ENCODE data around the gene TRABD2B.

Gene TRABD2B

DNA sequence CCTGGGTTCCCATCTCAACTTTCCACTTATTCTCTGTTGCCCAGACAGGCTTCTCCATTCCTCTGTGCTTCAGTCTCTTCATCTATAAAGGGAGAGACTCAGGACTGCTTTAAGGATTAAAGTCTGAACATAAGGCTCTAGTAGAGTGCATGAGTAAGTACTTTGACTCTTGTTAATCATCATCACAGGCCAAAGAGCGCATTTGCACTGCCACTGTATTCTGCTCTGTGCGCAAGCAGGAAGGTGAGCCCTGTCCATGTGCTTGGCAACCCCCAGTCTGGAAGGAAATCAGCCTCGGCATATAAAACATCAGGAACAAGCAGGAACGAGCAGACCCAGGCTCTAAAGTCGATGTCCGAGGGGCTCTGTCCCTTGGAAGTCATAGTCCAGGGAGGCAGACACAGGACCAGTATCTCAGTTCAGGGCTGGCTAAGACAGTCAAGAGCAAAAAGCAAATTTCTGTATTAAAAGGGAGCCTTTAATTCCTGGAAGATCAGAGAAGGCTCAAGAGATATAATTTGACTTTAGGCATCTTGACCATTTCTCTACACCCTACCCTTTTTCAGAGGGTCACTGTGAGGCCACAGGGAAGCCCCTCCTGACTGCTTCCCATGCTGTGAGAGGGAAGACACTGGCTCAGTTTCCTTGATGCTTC lies 131.2 kb downstream of the TRABD2B start:
- no peak for DNase-seq (ENCODE audit: low read depth)
- TF ChIP-seq, protein P1, sequence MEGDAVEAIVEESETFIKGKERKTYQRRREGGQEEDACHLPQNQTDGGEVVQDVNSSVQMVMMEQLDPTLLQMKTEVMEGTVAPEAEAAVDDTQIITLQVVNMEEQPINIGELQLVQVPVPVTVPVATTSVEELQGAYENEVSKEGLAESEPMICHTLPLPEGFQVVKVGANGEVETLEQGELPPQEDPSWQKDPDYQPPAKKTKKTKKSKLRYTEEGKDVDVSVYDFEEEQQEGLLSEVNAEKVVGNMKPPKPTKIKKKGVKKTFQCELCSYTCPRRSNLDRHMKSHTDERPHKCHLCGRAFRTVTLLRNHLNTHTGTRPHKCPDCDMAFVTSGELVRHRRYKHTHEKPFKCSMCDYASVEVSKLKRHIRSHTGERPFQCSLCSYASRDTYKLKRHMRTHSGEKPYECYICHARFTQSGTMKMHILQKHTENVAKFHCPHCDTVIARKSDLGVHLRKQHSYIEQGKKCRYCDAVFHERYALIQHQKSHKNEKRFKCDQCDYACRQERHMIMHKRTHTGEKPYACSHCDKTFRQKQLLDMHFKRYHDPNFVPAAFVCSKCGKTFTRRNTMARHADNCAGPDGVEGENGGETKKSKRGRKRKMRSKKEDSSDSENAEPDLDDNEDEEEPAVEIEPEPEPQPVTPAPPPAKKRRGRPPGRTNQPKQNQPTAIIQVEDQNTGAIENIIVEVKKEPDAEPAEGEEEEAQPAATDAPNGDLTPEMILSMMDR (conservative IDR thresholded peaks at IDR 0.05; ENCODE audit: control insufficient read depth, insufficient read depth, low read depth, low read length) = no peak

DNA sequence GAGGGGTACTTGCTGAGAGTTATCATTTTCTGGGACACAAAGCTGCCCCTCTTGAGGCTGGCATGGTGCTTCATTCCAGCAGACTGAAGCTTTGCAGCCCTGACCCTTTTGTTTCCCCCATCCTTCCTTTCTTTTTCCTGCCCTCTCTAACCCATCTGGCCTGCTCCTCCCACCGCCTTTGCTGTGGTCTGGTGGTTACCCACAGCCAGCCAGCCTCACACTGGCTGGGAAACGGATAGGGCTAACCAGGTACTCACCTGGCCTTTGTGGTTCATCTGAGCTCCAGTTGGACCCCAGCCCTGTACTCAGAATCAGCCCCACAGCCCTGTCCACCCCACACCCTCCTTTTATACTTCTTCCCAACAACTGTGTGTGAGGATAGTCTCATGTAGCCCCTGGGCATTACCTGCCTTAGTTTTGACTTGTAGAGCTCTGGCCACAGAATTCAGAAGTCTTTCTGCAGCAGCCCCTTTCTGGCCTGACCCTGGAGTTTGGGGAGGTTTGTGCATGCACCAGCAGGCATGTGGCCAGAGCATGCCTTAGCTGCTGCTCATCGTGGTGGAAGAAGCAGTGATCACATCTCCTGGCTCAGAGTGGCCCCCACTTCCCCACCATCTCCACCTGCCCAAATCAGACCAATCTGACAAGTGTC lies 138.0 kb downstream of the TRABD2B start:
- no peak for DNase-seq (ENCODE audit: low read depth)
- H3K4me3 ChIP-seq (ENCODE audit: control insufficient read depth, low read depth, low read length) = no peak overlapping the region
- TF ChIP-seq, protein P1 (conservative IDR thresholded peaks at IDR 0.05; ENCODE audit: control insufficient read depth, insufficient read depth, low read depth, low read length) = no peak

More for the DNA sequence above, 131.2 kb downstream of the TRABD2B start:
- H3K4me3 ChIP-seq (ENCODE audit: control insufficient read depth, low read depth, low read length) = no peak overlapping the region

DNA sequence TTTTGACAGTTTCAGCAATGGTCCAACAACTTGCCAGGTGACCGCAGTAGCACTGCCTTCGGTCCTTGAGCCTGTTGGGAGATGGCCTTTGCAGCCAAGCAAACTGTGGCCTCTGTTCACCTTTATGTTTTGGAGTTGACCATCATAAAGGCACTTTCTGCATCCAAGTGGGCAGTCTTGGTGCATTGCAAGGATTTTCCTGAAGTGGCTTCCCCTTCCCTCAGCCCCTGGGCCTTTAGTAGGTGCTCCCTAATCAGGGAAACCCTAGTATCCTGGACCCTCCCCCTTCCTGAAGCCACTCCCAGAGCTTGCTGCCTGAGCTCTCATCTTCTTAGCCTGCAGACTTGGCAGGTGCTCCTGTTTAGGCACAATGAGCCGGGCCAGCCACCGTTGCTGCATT lies 140.2 kb downstream of the TRABD2B start:
- H3K4me3 ChIP-seq (ENCODE audit: control insufficient read depth, low read depth, low read length) = no peak overlapping the region
- no peak for DNase-seq (ENCODE audit: low read depth)
- TF ChIP-seq, protein P1 (conservative IDR thresholded peaks at IDR 0.05; ENCODE audit: control insufficient read depth, insufficient read depth, low read depth, low read length) = no peak

DNA sequence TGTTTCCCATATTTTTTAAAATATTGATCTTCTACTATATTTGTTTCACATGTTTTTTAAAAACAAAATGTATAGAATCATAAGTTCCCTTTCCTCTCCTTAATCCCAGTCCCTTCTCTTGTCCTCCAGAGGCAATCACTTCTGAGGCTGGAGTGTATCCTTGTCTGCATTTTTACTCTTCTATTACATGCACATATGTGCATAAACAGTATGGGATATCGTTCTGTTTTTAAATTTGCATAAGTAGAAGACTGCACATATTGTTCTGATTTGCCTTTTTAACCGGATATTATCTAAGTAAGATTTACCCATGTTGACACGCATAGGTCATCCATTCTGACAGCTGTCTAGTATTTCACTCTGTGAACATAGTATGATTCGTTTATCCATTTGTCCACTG lies 142.0 kb downstream of the TRABD2B start:
- DNase-seq (ENCODE audit: low read depth) = no peak
- TF ChIP-seq, protein P1 (conservative IDR thresholded peaks at IDR 0.05; ENCODE audit: control insufficient read depth, insufficient read depth, low read depth, low read length) = no peak
- H3K4me3 ChIP-seq (ENCODE audit: control insufficient read depth, low read depth, low read length) = no peak overlapping the region

DNA sequence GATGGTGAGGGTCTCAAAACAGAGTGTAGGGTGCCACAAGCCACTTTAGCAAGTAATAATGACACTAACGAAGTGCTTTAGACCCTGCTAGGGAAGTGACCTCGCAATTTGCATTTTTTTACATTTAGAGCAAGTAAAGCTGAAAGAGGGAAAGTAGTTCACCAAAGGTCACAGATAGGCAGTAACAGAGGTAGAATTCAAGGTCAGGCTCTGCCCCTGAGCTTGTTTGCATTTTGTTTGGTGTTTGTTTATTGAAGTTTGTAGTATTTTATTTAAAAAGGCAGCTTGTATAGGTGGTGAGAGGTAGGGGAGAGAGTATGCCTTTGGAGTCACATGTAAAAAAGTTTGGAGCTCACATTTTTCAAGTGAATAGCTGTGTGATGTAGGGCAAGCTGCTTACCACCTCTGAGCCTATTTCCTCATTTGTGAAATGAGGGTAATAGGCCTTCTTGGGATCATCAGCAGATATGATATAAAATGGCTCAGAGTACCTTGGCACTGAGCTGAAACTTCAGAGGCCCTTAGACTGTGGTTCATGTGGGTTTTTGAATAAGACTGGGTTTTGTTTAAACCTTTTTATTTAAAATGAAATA lies 142.5 kb downstream of the TRABD2B start:
- TF ChIP-seq, protein P1 (conservative IDR thresholded peaks at IDR 0.05; ENCODE audit: control insufficient read depth, insufficient read depth, low read depth, low read length) = no peak
- no peak for DNase-seq (ENCODE audit: low read depth)
- H3K4me3 ChIP-seq (ENCODE audit: control insufficient read depth, low read depth, low read length) = no peak overlapping the region

DNA sequence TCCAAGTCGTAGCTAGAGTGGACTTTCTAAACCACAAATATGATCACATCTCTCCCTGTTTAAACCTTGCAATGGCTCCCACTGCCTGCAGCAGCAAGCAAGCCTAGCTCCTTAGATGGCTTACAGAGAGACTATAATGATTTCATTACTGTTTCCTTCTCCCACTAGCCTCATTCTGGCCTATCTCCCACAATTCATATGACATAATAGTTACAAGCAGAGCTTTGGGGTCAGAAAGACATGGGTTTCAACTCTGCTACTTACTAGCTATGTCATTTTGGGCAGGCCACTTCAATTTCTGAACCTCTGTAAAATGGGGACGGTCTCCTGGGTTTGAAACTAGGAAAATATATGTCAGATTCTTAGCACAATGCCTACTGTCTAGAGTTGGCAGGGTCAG lies 143.3 kb downstream of the TRABD2B start:
- H3K4me3 ChIP-seq (ENCODE audit: control insufficient read depth, low read depth, low read length) = no peak overlapping the region
- TF ChIP-seq, protein P1 (conservative IDR thresholded peaks at IDR 0.05; ENCODE audit: control insufficient read depth, insufficient read depth, low read depth, low read length) = no peak
- DNase-seq (ENCODE audit: low read depth) = no peak
